GM18870 (cell line): ENCODE results near the gene ALLC.
"Not testable (repeated sequence)": the region's sequence is repeated elsewhere in the genome, so short reads cannot be mapped to it uniquely, and the experiment has no call there.

Experiments used
- ATAC-seq: cut with Tn5 transposase; IDR thresholded peaks from one replicate; pipeline ENCODE4 v1.9.1; 2021; ENCODE audit warnings: moderate library complexity; ENCODE audit not compliant: unreplicated experiment

The ALLC gene

GRCh38 chr2:3626118-3626811 is 31.7 kb upstream of the ALLC start:
- no peak for ATAC-seq

DNA sequence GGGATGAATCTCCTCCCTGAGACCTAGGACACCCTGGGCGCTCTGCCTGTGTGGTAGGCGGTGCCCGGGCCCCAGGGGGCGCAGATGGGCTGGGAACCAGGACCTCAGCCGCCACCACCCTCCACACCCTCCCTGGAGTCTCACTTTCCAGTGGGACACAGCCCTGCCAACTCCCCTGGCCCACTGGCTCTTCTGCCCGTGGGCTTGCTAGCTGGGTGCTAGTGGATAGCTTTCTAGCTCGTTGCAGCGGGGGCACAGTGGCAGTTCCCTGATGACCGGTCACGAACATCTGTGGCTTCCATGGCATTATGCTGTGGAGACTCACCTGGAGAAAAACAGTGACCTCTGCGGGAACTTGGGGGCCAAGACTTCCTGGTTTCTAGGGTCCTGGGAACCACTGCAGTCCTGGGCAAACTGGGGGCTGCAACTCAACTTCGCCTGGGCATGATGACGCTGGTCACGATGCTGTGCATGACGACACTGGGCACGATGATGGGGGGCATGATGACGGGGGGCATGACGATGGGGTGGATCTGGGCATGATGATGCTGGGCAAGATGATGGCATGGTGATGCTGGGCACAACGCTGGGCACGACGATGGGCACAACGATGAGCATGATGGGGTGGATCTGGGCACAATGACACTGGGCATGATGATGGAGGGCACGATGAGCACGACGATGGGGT is 31.0 kb upstream of the ALLC start:
- no peak for ATAC-seq

GRCh38 chr2:3627500-3628100 is 30.4 kb upstream of the ALLC start:
- ATAC-seq, result no peak

- no peak for ATAC-seq
Measured at GRCh38 chr2:3628241-3628679, 29.7 kb upstream of the ALLC start.

- ATAC-seq, result no peak
Measured at GRCh38 chr2:3628800-3629199, 29.2 kb upstream of the ALLC start.

DNA sequence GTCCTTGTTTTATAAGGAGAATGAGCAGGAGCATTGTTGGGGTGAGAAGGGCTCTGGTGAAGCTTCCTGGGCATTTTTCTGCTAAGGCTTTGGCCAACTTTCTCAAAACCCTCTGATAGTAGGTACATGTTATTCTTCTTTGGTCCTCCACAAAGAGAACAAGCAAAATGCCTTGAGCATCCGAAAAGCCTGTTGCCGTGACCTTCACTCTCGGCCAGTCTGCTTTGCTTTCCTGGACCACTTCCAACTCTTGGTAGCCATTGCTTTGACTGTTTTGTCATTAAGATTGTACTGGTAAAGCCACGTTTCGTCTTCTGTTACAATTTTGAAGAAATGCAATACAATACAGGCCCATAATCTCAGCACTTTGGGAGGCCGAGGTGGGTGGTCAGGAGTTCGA is 27.4 kb upstream of the ALLC start:
- ATAC-seq, result no peak

GRCh38 chr2:3631161-3631850 is 26.7 kb upstream of the ALLC start:
- no peak for ATAC-seq

DNA sequence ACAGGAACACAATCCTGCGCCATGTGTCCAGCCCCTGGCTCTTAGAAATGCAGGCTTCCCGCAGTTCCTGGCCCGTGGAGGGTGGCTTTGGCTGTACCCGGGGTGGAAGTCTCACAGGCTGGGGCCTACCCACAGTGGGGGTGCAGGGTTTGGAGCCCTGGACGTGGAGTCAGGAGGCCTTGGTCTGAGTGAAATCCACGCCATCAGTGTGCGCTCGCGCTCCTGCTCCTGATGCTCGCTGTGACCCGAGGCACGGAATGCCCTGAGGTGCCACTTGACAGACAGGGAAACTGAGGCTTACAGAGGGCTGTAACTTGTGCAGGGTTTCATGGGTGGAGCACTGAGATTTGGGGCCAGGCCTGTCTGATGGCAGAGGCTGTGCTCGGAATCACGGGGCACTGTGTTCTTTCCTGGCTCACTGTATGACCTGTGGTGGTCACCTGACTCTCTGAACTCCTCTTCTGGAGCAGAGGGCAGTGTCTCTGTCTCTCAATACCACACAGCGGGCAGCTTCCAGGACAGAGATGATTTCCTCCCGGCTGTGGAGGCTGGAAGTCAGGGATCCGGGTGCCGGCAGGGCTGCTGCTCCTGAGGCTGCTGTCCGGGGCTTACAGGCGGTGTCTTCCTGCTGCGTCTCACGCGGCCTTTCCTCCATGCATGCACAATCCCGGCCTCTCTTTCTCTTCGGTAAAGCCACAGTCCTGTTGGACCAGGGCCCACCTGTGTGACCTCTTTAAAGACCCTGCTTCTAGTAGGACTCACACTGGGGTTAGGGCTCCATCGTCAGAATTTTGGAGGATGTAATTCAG is 25.9 kb upstream of the ALLC start:
- no peak for ATAC-seq

- ATAC-seq, result no peak
Measured at GRCh38 chr2:3633089-3633981, 24.7 kb upstream of the ALLC start.

GRCh38 chr2:3633982-3634595 is 23.9 kb upstream of the ALLC start:
- ATAC-seq, result no peak

DNA sequence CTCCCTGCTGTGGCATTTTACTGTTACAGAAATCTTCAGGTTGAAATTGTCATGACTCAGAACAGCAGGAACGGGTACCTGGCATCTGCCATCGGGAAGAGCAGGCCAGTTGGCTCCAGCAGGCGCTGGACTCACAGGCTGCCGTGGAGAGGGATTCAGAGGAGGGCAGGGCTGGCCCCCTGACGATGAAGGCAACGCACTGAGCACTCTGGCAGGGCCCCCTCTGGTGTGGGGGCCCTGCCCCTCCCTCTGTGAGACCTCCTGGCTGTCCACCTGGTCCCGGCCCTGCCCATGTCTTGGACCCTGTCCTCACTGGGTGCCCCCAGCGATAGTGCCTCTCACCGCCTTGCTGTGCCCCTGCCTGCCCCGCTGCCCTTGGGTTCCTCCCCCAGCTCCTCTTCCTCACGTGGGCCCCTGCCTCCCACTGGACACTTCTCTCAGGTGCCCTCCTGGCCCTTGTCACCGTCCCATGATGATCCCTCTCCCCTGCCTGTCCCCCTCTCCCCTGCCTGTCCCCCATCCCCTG is 23.3 kb upstream of the ALLC start:
- no peak for ATAC-seq

GRCh38 chr2:3635171-3635974 is 22.6 kb upstream of the ALLC start:
- ATAC-seq, result no peak

- not testable (repeated sequence) for ATAC-seq
Measured at GRCh38 chr2:3635975-3636327, 22.0 kb upstream of the ALLC start.

GRCh38 chr2:3636586-3637310 is 21.3 kb upstream of the ALLC start:
- no peak for ATAC-seq

DNA sequence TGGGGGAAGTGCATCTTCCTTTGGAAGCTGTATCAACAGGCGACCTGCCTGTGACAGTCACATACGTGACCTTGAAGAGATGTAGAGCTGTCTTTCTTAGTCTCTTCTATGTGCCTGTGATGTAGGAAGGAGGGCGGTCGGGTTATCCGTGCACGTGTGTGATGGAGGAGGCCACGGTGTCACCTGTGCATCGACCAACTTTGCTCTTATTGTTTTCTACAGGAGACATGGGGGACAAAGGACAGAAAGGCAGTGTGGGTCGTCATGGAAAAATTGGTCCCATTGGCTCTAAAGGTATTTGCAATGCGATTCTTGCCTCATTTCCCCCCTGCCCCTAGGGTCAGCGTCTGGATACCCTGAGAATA is 20.7 kb upstream of the ALLC start:
- no peak for ATAC-seq

DNA sequence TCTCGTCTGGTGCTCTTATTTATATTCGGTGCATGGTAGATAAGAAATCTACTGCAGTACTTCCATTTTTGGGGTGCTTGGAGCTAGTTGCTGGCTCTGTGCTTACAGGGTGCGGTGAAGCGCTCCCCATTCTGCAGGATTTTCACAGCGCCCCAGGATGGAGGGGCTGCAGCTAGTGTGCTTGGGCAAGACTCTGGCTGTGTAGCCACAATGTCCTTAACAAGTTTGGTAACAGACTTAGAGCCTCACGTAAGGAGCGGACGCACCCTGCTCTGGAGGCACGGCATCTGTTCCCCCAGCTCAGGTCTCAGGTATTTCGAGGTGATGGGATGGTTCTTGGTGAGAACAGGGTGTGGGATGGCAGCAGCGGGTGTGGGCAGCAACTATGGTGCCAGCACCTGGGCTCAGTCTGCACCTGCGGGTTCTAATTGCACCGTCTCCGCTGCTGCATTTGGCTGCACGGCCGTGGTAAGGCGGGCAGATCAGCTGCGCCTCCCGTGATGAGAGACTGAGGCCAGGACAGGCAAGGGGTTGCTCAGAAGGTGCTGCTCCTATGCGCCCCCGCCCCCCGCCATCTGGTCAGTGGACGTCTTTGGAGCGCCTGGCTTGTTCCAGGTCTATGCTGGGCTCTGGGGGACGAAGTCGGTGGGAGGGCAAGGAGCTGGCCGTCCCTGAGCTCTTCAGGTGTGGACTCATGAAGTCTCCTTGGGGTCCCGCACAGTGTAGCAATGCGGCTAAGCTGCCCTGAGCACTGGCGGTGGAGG is 20.1 kb upstream of the ALLC start:
- ATAC-seq, result no peak

- ATAC-seq, result no peak
Measured at GRCh38 chr2:3638456-3638810, 19.6 kb upstream of the ALLC start.
